GM12878 (cell line): Measurements from ENCODE around the gene PDSS2. TPM values are rescaled to one million over a fixed set of nuclear protein-coding genes. Genes with fewer than 3 reads are reported as not detected.
"Not testable (repeated sequence)": the region's sequence is repeated elsewhere in the genome, so short reads cannot be mapped to it uniquely, and the experiment has no call there.

Experiments used
- ATAC-seq: fragments of 200-7000 bp; cut with Tn5 transposase; 3 replicates; pipeline ENCODE4 v1.9.1; 2020; ENCODE audit warnings: mild to moderate bottlenecking, moderate library complexity
- BruUV-seq: library from RNA; stranded (reverse); fragments of 400-500 nt; replicated peaks from 2 replicates; lab custom pipeline; 2021; lab: Mats Ljungman, UMichigan
- CTCF ChIA-PET: fragments of 300-600 bp; sonication (Branson Sonifier 250); formaldehyde crosslinking; extraction: SDS; loops from one replicate; lab custom pipeline; 2021; ENCODE audit warnings: inconsistent platforms; lab: Yijun Ruan, JAX
- POLR2A ChIA-PET: fragments of 350-600 bp; formaldehyde crosslinking; extraction: SDS; loops from one replicate; lab custom pipeline; 2021; ENCODE audit warnings: inconsistent platforms; lab: Charles Lee
- RAD21 ChIA-PET: fragments of 300-600 bp; sonication (Branson Sonifier 250); formaldehyde crosslinking; loops from one replicate; lab custom pipeline; 2023; ENCODE audit warnings: antibody characterized with exemption; ENCODE audit not compliant: unreplicated experiment; lab: Charles Lee
- SMC1A ChIA-PET: fragments of 300-600 bp; sonication (Branson Sonifier 250); formaldehyde crosslinking; loops from one replicate; lab custom pipeline; 2023; ENCODE audit not compliant: unreplicated experiment, uncharacterized antibody; lab: Charles Lee
- DNase-seq: peaks from one replicate; pipeline ENCODE4 v3.0.0-alpha.2; 2011; ENCODE audit warnings: low read depth, low spot score
- FAIRE-seq: peaks from 3 replicates; lab custom pipeline; 2011; peaks lifted over from hg19 to GRCh38; lab: Jason Lieb, UNC
- H2AFZ ChIP-seq: 2 replicates; pipeline ENCODE4 v1.6.0; 2011; ENCODE audit warnings: low read depth, low read length, control low read depth; ENCODE audit not compliant: control insufficient read depth
- H3K27ac ChIP-seq: 2 replicates; pipeline ENCODE4 v1.5.1; 2011; ENCODE audit warnings: control low read depth; ENCODE audit not compliant: control insufficient read depth, insufficient read depth
- H3K27me3 ChIP-seq, 2 experiments: replicated peaks in 1 of 2; 2 replicates each; pipeline versions ENCODE4 v1.6.0 to v1.6.1; 2011; ENCODE audit warnings: low read length in 1 of 2; ENCODE audit not compliant: control insufficient read depth in 2 of 2, insufficient read depth in 2 of 2
- H3K36me3 ChIP-seq, 2 experiments: 2 replicates each; pipeline ENCODE4 v1.5.1; 2011; ENCODE audit warnings: low read length in 1 of 2; ENCODE audit not compliant: control insufficient read depth in 2 of 2, insufficient read depth in 2 of 2
- H3K4me1 ChIP-seq: 2 replicates; pipeline ENCODE4 v1.6.1; 2011; ENCODE audit warnings: mild to moderate bottlenecking, low read length, moderate library complexity, mixed read lengths; ENCODE audit not compliant: control insufficient read depth, insufficient read depth
- H3K4me2 ChIP-seq: 2 replicates; pipeline ENCODE4 v1.6.0; 2011; ENCODE audit warnings: control low read depth; ENCODE audit not compliant: control insufficient read depth, insufficient read depth
- H3K4me3 ChIP-seq: fragments of 200-600 bp; sonication (generic); 2 replicates; pipeline ENCODE4 v1.5.1; 2016
- H3K79me2 ChIP-seq: 2 replicates; pipeline ENCODE4 v1.6.0; 2011; ENCODE audit warnings: low read length; ENCODE audit not compliant: control insufficient read depth, insufficient read depth
- H3K9ac ChIP-seq: 2 replicates; pipeline ENCODE4 v1.8.0; 2011; ENCODE audit warnings: low read length, control low read depth, mixed read lengths; ENCODE audit not compliant: control insufficient read depth, insufficient read depth
- H3K9me3 ChIP-seq: replicated peaks from 3 replicates; pipeline ENCODE4 v1.5.1; 2011; ENCODE audit warnings: mild to moderate bottlenecking, low read length; ENCODE audit not compliant: control insufficient read depth, insufficient read depth
- H4K20me1 ChIP-seq: 2 replicates; pipeline ENCODE4 v1.6.0; 2011; ENCODE audit not compliant: control insufficient read depth, insufficient read depth
- NBN ChIP-seq: fragments of 450-650 bp; IDR thresholded peaks from 2 replicates; pipeline ENCODE4 v1.6.1; 2016
- RELA ChIP-seq: fragments of 450-650 bp; IDR thresholded peaks from 2 replicates; pipeline ENCODE4 v1.8.0; 2014; ENCODE audit warnings: borderline replicate concordance; ENCODE audit not compliant: partially characterized antibody
- REST ChIP-seq: IDR thresholded peaks from 2 replicates; pipeline ENCODE4 v1.6.1; 2012; ENCODE audit warnings: mild to moderate bottlenecking, low read depth, low read length
- RFX5 ChIP-seq: IDR thresholded peaks from 2 replicates; pipeline ENCODE4 v1.6.1; 2011; ENCODE audit warnings: low read depth, low read length, improper control_type of control experiment
- ZNF207 ChIP-seq: fragments of 450-650 bp; IDR thresholded peaks from 2 replicates; pipeline ENCODE4 v1.6.1; 2014; ENCODE audit warnings: antibody characterized with exemption, mild to moderate bottlenecking, borderline replicate concordance
- WGBS: methylation state at CpG from one replicate; pipeline ENCODE4 v1.1.6; 2016; ENCODE audit warnings: low lambda C conversion rate; ENCODE audit not compliant: insufficient replicate concordance, insufficient coverage; ENCODE audit errors: missing lambda C conversion rate; 5-methylcytosine and 5-hydroxymethylcytosine counted together
- in situ Hi-C: fragments of 300-500 bp; cut with MboI; formaldehyde crosslinking; loops from 9 replicates; pipeline ENCODE4 v1.14.3; 2018; ENCODE audit warnings: mixed read lengths
- intact Hi-C: fragments of 100-400 bp; cut with micrococcal nuclease; formaldehyde crosslinking; loops from one replicate; pipeline ENCODE4 v1.14.2; 2022; ENCODE audit not compliant: unreplicated experiment
- polyA plus RNA-seq, 11 experiments: library from polyadenylated mRNA; depleted of rRNA in 4 of 11; unstranded in 6 of 11; stranded (reverse) in 5 of 11; fragments of >200 nt; fragmentation: Nextera tagmentation in 4 of 11; fragmentation: Illumina TruSeq in 1 of 11; extraction: Ambion mirVana in 4 of 11; extraction: Trizol in 1 of 11; gene quantifications; 1 replicate in 1 of 11; 2 replicates in 10 of 11; pipeline versions ENCODE4 v1.2.1 to v1.2.3, GENCODE V29; 2011 to 2016; ENCODE audit warnings: inconsistent platforms in 2 of 11, missing spikeins in 2 of 11, low read depth in 1 of 11
- total RNA-seq, 4 experiments: library from RNA; depleted of rRNA in 3 of 4; stranded (reverse); fragments of >200 nt in 3 of 4; fragmentation: Illumina TruSeq in 1 of 4; extraction: Trizol in 1 of 4; gene quantifications; 2 replicates each; pipeline versions ENCODE4 v1.2.1 to v1.2.3, GENCODE V29; 2013 to 2021

Gene PDSS2
- total and polyA plus RNA-seq, 10 of the 15 experiments (the other 5 are each of a cell fraction or from before 2014, with no cell fraction given), result 7.7 to 15.5 (median 9.6) TPM

DNA sequence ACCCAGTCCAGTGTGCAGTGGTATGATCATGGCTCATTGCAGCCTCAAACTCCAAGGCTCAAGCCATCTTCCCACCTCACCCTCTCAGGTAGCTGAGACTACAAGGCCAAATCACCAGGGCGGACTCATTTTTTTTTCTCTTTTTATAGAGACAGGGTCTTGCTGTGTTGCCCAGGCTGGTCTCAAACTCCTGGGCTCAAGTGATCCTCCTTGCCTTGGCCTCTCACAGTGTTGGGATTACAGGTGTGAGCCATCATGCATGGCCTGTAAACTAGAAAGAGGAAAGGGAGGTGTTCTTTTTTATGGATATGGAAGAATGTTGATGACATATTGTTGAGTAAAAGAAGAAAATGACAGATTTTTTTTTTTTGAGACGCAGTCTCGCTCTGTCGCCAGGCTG lies 339.0 kb downstream of the PDSS2 start:
- no peaks in the 10 kb centered on the region for H3K9me3 ChIP-seq
- ChIA-PET SMC1A (no interaction called here), RAD21 (no interaction called here)
- no peaks in the 10 kb centered on the region for H4K20me1 ChIP-seq
- H2AFZ ChIP-seq, result no peak overlapping the region
- FAIRE-seq (no peak), DNase-seq (no peak)
- 100% methylated on average over 4 of the region's 4 CpGs for WGBS
- intact Hi-C loops, result no loop called here
- H3K4me1 ChIP-seq, result peaks cover 13% of the 10 kb centered on the region
- no peaks in the 10 kb centered on the region; a peak in 1 of 4 replicates for H3K27me3 ChIP-seq
- BruUV-seq, result no TSS peak
- in situ Hi-C loops, result no loop called here
- no peak for TF ChIP-seq RELA
- no peak for TF ChIP-seq ZNF207
- no peak for TF ChIP-seq NBN
- TF ChIP-seq, all 136 proteins: peak for 0
- Histone ChIP-seq H3K36me3 (no peaks in the 10 kb centered on the region), H3K79me2 (no peaks in the 10 kb centered on the region), H3K4me3 (no peak overlapping the region), H3K4me2 (no peak overlapping the region), H3K27ac (no peak overlapping the region), H3K9ac (no peak overlapping the region)
- no peak for ATAC-seq
- ChIA-PET CTCF (no interaction called here), POLR2A (interaction anchor here (0.6 to 0.7 kb wide), 3 partner anchors 98 to 524 kb away, joined by 4 to 6 read pairs (median 5); no protein-coding TSS in a partner anchor)

GRCh38 chr6:107118976-107119375 lies 340.4 kb downstream of the PDSS2 start:
- CTCF ChIA-PET, result no interaction called here
- in situ Hi-C loops, result no loop called here
- H3K27ac ChIP-seq, result no peak overlapping the region
- DNase-seq, result no peak
- RAD21 ChIA-PET, result no interaction called here
- no peaks in the 10 kb centered on the region for H3K36me3 ChIP-seq
- no peaks in the 10 kb centered on the region for H3K9me3 ChIP-seq
- ATAC-seq, result no peak
- SMC1A ChIA-PET, result interaction anchor here (1.5 kb wide), 1 partner anchor 11 kb away, joined by 3 read pairs; no protein-coding TSS in a partner anchor
- WGBS, result 72% methylated on average over 2 of the region's 2 CpGs
- intact Hi-C loops, result loop anchor here (10.0 kb wide), 1 partner anchor 536 kb away; no protein-coding TSS in a partner anchor
- H2AFZ ChIP-seq, result no peak overlapping the region
- no peak overlapping the region for H3K4me3 ChIP-seq
- peaks cover 9% of the 10 kb centered on the region for H3K4me1 ChIP-seq
- H3K79me2 ChIP-seq, result no peaks in the 10 kb centered on the region
- no peak overlapping the region for H3K4me2 ChIP-seq
- TF ChIP-seq RFX5, result no peak
- no peak for TF ChIP-seq REST
- POLR2A ChIA-PET, result no interaction called here
- no TSS peak for BruUV-seq
- no peak for FAIRE-seq
- H3K27me3 ChIP-seq, result no peaks in the 10 kb centered on the region; a peak in 1 of 4 replicates
- H3K9ac ChIP-seq, result no peak overlapping the region
- H4K20me1 ChIP-seq, result no peaks in the 10 kb centered on the region

GRCh38 chr6:107118540-107118939 lies 340.8 kb downstream of the PDSS2 start:
- H3K4me3 ChIP-seq, H3K4me2 ChIP-seq, H3K79me2 ChIP-seq, H3K27ac ChIP-seq, H3K9me3 ChIP-seq, H3K27me3 ChIP-seq, RAD21 ChIA-PET, H3K36me3 ChIP-seq, in situ Hi-C loops, H2AFZ ChIP-seq, POLR2A ChIA-PET, H4K20me1 ChIP-seq, ATAC-seq, H3K9ac ChIP-seq, CTCF ChIA-PET, FAIRE-seq, DNase-seq, BruUV-seq: not testable (repeated sequence)
- H3K4me1 ChIP-seq, result peaks cover 12% of the 10 kb centered on the region
- intact Hi-C loops, result loop anchor here (10.0 kb wide), 1 partner anchor 536 kb away; no protein-coding TSS in a partner anchor
- WGBS, result 94% methylated on average over 8 of the region's 9 CpGs
- SMC1A ChIA-PET, result interaction anchor here (1.5 kb wide), 1 partner anchor 11 kb away, joined by 3 read pairs; no protein-coding TSS in a partner anchor
